Renal pelvis (tissue), 4 donors: ENCODE results near the gene CCNY. TPM values are rescaled to one million over a fixed set of nuclear protein-coding genes. Genes with fewer than 3 reads are reported as not detected.

Source experiments
- DNase-seq: peaks from one replicate; pipeline ENCODE4 v3.0.0-alpha.2; 2013
- polyA plus RNA-seq, 3 donors: library from polyadenylated mRNA; unstranded; fragments of 120-200 nt; gene quantifications; one replicate each; pipeline ENCODE4 v1.2.1, GENCODE V29; 2013; ENCODE audit not compliant: insufficient read length in 3 of 3

CCNY gene
- polyA plus RNA-seq, 3 donors, result 98.3 to 102 (median 101) TPM

GRCh38 chr10:35578618-35578956, 242.3 kb downstream of the CCNY start:
- no peak for DNase-seq

- no peak for DNase-seq
These were observed 242.8 kb downstream of the CCNY start for GRCh38 chr10:35579116-35579515.

- DNase-seq, result no peak
These were observed 243.6 kb downstream of the CCNY start for GRCh38 chr10:35579726-35580422.

- no peak for DNase-seq
These were observed 244.1 kb downstream of the CCNY start for GRCh38 chr10:35580423-35580770.

DNA sequence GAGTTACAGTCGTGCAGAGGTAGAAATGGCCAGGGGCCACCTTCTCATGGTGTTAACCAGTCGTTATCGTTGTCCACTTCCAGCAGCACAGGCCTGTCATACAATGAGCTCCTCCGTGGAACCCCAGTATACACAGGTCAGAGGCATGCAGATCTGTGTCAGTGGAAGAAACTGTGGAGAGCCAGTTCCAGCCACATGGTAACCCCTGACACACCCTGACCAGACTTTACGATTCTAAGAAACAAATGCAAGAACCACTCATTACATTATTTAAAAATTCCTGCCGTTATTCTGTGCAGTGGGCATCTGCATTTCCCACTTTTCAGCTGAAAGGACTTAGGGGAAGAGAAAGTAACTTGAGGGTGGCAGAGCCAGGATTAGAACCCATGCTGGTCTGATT, 245.3 kb downstream of the CCNY start:
- no peak for DNase-seq

GRCh38 chr10:35584946-35585345, 248.6 kb downstream of the CCNY start:
- no peak for DNase-seq

DNA sequence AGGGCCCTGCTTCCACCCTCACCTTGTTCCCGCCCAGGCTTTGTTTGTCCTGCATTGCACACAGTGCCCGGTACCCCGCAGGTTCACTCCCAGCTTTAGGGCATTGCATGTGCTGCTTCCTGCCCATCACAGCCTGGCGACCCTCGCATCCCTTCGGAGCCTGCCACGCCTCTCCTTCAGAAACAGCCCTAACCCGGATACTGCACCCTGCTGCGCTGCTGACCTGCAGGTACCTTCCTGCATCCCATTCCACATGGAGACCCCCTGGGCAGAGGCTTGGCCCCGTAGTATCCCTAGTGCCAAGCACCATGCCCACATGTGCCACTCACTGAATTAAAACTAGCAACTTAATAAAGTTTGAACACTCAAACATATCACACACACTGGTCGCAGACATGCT, 249.0 kb downstream of the CCNY start:
- no peak for DNase-seq

DNA sequence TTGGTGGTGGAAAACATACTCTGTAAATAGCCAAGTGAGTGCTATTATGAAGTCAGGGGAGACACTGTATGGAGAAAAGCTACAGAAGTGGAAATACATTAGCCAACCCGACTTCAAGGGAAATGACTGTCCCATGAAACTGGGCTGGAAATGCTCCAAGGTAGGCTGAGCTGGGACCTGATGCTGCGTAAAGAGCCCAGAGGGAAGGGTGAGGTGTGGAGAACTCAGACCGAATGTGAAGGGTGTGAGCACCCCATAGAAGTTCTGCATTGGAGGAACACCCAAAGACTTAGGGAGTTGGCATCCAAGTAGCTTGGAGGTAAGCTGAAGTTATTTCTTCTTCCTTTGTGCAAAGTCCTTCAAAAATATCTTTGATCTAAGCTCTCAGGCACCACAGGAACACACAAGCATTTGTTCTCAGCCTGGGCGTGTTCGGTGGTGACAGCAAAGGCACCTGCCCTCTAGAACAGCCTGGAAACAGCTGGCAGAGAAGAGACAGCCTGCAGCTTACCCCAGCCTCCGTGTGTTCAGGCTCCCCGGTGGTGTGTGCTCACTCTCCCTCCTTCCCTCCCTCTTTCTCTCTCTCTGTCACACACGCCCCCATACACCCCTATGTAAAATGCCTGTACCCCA, 249.7 kb downstream of the CCNY start:
- no peak for DNase-seq

DNA sequence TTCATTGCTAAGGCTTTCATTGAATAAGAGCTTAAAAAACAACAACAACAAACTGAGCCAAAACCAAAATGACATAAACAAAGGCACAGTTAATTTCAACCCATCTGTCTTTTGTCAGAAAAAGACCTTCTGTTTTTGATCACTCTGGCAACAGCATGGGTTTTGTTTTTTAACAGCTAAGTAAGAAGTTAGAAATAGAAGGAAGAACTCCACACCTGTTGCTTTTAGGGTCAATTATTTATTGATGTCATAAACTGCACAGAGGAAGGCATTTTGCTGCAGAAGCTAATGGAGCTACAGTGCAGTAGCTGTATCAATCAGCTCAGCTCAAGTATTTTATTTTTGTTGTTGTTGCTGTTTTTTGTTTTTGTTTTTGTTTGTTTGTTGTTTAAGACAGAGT, 252.5 kb downstream of the CCNY start:
- DNase-seq, result no peak

DNA sequence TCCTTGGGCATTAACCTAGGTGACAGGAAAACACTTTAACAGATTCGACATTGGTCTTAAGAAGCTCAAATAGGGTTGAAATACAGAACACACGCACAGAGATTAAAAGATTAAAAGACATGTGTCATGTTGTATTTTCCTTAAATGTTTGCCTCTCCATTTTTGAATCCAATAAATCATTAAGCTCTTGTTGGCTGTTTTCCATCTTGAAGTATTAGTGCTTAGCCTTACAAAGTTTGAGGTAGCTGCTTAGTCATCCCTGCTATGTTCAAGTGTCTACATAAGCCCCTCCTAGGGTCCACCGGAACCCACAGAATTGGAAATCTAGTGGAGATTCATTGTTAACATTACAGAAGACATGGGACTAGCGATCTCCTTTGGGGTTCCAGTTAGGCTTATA, 256.1 kb downstream of the CCNY start:
- DNase-seq, result no peak

GRCh38 chr10:35594115-35595079, 258.1 kb downstream of the CCNY start:
- no peak for DNase-seq

DNA sequence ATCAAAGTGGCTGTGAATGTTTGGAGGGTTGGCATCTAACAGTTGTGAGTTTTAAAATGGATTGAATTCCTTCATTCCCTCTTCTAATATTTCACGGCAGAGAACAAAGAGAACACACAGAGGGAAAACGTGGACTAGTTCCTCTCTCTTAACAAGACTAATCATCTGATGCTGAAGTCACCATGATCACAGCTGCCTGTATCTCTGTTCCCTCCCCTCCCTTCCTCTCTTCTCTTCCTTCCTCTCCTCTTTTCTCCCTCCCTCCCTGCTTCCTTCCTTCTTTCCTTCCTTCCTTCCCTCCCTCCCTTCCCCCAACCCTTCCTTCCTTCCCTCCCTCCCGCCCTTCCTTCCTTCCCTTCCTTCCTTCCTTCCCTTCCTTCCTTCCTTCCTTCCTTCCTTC, 258.8 kb downstream of the CCNY start:
- no peak for DNase-seq

DNA sequence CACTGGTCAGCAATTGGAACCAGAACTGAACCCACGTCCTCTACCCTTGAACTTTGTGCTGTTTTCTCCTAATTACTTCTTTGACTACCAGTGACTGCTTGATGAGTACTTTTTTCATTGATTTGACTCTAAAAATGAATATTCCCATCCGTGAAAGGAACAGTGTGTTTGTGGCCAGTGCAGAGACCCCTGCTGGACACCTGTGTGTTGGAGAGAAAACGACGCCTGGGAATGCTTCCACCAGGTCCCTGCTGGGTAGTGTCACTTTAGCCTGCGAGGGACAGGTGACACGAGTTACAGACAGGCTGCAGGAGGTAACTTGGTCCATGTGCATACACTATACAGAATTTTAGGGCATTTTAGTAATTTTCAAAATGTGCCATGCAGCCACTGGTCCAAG, 262.1 kb downstream of the CCNY start:
- no peak for DNase-seq

- no peak for DNase-seq
These were observed 263.9 kb downstream of the CCNY start for GRCh38 chr10:35600193-35600592.

GRCh38 chr10:35605191-35605590, 268.9 kb downstream of the CCNY start, which contains the start of gene GJD4:
TSS of gene GJD4 (plus strand) at chr10:35605341. CDS start at chr10:35605568, 227 bp downstream.
- DNase-seq, result no peak

DNA sequence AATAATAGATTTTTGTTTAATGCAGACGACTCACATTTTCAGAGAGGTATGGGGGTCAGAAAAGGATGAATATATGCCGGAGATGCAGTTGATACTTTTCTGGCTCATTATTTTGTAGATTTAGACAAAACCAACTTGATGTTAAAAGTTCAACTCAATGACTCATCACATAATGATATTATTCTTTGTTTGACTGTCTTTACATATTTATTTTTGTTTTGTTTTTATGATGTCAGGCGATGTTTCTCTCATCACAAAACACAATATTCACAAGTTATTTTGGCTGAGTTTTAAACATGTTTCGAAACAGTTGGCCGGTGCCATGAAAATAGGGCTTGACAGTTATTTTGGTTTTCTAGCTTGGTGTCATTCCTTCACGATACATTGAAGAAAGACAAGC, 270.1 kb downstream of the CCNY start:
- DNase-seq, result no peak

GRCh38 chr10:35607475-35608327, 271.4 kb downstream of the CCNY start:
- no peak for DNase-seq

DNA sequence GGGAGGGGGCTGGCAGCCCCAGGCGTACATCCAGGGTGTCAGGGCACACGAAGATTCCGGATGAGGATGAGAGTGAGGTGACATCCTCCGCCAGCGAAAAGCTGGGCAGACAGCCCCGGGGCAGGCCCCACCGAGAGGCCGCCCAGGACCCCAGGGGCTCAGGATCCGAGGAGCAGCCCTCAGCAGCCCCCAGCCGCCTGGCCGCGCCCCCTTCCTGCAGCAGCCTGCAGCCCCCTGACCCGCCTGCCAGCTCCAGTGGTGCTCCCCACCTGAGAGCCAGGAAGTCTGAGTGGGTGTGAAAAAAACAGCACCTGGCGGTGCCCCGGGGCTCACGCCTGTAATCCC, 272.0 kb downstream of the CCNY start:
- no peak for DNase-seq

GRCh38 chr10:35611750-35612149, 275.4 kb downstream of the CCNY start:
- DNase-seq, result no peak

DNA sequence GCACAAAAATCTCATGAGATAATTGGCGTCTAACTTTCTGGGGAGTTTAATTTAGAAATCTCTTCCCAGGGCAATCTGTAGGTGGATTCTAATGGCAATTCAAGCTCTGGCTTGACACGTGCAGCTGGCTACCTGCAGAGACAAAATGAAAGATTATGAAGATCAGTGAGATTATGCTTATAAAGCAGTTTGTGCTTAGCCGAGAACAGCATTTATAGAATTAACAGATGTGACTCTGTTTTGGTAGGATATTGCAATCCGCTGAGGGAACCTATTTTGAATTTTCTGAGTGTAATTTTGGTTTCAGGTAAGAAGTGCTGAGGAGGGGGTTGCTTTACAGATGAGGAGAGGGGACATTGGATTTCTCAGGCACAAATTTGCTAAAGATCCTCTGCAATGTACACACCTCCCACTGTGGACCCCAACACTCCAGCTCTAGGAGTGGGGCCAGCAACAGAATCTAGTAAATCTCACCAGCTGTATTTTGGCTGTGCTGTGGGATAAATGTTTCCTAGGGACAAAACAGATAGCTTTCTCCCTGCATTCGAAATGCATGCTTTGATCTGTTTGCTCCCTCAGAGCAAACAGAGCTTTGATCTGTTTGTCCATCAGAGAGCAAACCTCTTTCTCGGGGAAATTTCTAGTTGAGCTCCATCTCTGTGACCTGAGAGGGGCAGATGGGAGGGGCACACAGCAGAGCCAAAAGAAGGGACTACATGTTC, 276.2 kb downstream of the CCNY start:
- DNase-seq, result no peak

DNA sequence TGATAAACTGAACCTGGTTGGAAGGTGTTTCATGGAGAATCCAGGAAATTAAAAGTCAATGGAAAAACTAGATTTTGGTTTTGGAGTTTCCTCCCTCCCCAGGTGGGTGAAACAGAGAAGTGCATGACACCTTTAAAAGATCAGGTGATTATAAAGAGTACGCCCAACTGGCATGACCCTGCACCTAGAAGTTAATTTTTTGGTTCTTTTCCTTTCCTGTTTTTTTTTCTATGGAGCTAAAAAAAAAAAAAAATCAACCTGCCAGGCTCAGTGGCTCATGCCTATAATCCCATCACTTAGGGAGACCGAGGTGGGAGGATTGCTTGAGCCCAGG, 276.8 kb downstream of the CCNY start:
- no peak for DNase-seq
